Cardiac muscle cell (in vitro differentiated cells and primary cell): ENCODE measurements around the gene DOCK4. TPM values are rescaled to one million over a fixed set of nuclear protein-coding genes. Genes with fewer than 3 reads are reported as not detected.

Experiments used
- DNase-seq, 2 donors: peaks; one replicate each; pipeline versions ENCODE4 v3.0.0 to v3.0.0-alpha.2; 2010 to 2017; ENCODE audit warnings: low read depth in 1 of 2, low spot score in 1 of 2
- H3K27ac ChIP-seq: fragments of 200-600 bp; sonication (generic); 2 replicates; pipeline ENCODE4 v1.5.1; 2016
- H3K27me3 ChIP-seq: fragments of 200-600 bp; sonication (generic); 2 replicates; pipeline ENCODE4 v1.6.0; 2016; ENCODE audit warnings: control low read depth
- H3K36me3 ChIP-seq: fragments of 200-600 bp; sonication (generic); 2 replicates; pipeline ENCODE4 v1.5.1; 2016; ENCODE audit warnings: control low read depth
- H3K4me1 ChIP-seq: fragments of 200-600 bp; sonication (generic); 2 replicates; pipeline ENCODE4 v1.8.1; 2017; ENCODE audit warnings: low read depth, mild to moderate bottlenecking, mixed run types
- H3K4me3 ChIP-seq: fragments of 200-600 bp; sonication (generic); 2 replicates; pipeline ENCODE4 v1.5.1; 2016; ENCODE audit warnings: mild to moderate bottlenecking
- H3K9me3 ChIP-seq: fragments of 200-600 bp; sonication (generic); 2 replicates; pipeline ENCODE4 v1.5.1; 2017; ENCODE audit warnings: low read depth, mild to moderate bottlenecking, control low read depth
- polyA plus RNA-seq: library from polyadenylated mRNA; unstranded; fragments of >200 nt; fragmentation: Nextera tagmentation; extraction: Ambion mirVana; gene quantifications from 2 replicates; pipeline ENCODE4 v1.2.1, GENCODE V29; 2016
- total RNA-seq: library from RNA; depleted of rRNA; stranded (reverse); fragments of >200 nt; gene quantifications from 2 replicates; pipeline ENCODE4 v1.2.3, GENCODE V29; 2016
- TF ChIP-seq, protein P1 (sequence below): IDR thresholded peaks from 2 replicates; pipeline ENCODE4 v1.5.1; 2012; ENCODE audit warnings: low read depth, mild to moderate bottlenecking, low read length

DOCK4 gene
- total and polyA plus RNA-seq, 2 experiments from 2014 or later, result 5.3 to 11.4 TPM

DNA sequence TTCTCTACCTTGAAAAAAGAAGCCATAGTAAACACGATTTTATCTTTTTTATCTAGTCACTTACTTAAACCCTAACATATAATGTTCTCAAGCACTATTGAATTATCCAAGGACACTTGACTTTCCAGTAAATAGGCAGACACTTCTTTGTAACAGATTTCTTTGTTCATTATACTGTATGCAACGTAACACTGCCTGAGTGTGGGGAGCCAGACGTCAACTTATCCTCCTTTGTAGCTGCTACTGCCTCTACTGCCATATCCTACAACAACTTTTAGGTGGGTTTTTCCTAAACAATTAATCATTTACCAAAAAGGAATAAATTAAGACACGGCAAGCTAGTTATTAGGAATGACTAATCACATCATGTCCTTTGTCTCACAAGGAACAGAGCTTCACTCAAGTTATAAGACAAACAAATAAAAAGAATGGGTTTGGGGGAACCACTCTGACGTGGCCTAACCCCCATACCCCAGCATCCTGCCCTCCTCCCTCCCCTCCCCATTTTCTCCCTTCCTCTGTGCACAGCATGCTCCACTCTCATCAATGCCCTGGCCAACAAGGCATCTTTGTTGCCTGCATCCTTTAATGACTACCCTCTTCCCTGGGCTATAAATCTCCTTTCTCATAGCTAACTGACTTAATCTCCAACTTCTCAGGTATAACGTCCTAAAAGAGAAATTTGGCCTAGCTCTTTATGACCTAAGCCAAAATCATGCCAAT, 43.3 kb downstream of the DOCK4 start:
- TF ChIP-seq, protein P1, sequence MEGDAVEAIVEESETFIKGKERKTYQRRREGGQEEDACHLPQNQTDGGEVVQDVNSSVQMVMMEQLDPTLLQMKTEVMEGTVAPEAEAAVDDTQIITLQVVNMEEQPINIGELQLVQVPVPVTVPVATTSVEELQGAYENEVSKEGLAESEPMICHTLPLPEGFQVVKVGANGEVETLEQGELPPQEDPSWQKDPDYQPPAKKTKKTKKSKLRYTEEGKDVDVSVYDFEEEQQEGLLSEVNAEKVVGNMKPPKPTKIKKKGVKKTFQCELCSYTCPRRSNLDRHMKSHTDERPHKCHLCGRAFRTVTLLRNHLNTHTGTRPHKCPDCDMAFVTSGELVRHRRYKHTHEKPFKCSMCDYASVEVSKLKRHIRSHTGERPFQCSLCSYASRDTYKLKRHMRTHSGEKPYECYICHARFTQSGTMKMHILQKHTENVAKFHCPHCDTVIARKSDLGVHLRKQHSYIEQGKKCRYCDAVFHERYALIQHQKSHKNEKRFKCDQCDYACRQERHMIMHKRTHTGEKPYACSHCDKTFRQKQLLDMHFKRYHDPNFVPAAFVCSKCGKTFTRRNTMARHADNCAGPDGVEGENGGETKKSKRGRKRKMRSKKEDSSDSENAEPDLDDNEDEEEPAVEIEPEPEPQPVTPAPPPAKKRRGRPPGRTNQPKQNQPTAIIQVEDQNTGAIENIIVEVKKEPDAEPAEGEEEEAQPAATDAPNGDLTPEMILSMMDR, result no peak
- Histone ChIP-seq H3K9me3 (no peaks in the 10 kb centered on the region), H3K27ac (no peak overlapping the region), H3K4me3 (no peak overlapping the region), H3K36me3 (no peaks in the 10 kb centered on the region), H3K27me3 (no peaks in the 10 kb centered on the region), H3K4me1 (peaks cover 15% of the 10 kb centered on the region)
- DNase-seq, result no peak

DNA sequence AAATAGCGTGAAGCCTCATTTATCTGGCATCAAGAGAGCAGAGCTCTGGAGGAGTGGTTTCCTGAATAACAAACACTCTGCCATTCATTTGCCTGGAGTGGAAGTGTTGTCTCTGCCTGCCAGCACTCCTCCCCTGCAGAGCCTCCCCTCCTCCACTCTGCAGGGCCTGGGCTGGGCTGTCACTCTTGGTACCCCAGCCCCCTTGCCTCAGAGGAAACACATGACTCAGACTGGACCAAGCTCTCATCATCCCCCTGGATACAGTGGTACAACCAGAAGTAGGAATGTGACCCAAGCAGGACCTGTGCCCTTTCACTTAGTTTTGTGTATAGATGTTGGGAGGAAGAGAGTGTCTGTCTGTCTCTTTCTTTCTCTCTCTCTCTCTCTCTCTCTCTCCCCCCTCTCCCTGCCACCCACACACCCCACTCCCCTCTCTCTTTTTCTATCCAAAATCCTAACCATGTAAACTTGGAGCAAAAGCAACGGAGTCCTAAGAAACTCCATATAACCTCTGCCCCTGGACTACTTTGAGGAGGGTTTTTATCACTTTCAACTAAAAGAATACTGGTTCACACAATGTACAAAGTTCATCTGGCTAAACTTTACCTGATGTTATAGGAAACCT, 43.9 kb downstream of the DOCK4 start:
- peak; percentile 68 to 94 for DNase-seq
- H3K27me3 ChIP-seq, result no peaks in the 10 kb centered on the region
- no peak overlapping the region for H3K27ac ChIP-seq
- no peaks in the 10 kb centered on the region for H3K9me3 ChIP-seq
- no peak overlapping the region for H3K4me3 ChIP-seq
- TF ChIP-seq, protein P1, result no peak
- H3K36me3 ChIP-seq, result no peaks in the 10 kb centered on the region
- H3K4me1 ChIP-seq, result peaks cover 15% of the 10 kb centered on the region

DNA sequence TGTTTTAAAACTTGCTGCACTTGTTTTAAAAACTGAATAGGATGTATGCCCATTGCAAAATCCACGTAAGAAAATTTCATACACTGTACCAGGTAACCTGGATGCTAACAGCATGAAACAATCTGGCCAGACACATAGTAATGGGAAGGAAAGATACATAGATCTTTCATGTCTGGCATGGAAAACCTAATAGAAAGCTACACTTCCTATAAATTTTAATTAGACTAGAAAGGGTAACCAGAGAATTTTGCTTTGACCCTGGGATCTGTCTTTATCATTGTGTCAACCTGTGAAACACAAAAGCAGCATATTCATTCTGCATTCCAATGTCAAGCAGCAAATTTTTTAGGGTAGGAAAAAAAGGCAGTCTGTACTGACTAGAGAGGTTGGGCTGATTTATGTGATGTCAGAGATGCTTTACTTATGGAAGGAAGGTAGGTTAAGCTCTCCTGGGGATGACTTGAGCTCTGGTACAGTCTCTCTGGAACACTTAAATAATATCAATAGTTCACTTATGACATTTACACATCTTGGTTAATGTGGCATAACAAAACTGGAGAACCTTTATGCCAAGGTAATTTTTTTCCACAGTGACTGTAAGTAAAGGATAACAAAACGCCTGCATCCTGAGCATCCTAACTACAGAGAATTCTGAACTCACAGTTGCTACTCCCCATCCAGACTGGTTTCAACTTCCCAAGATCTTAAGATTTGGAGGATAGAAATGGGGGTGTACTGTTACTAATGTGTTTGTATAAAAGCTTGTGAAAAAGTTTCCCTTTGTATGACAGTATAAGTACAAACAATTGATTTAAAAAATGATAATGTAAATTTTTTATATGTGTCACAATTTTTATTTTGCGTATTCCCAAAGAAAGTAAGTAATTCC, 44.7 kb downstream of the DOCK4 start:
- no peaks in the 10 kb centered on the region for H3K9me3 ChIP-seq
- H3K27ac ChIP-seq, result no peak overlapping the region
- no peak overlapping the region for H3K4me3 ChIP-seq
- TF ChIP-seq, protein P1, result no peak
- peaks cover 15% of the 10 kb centered on the region for H3K4me1 ChIP-seq
- no peaks in the 10 kb centered on the region for H3K27me3 ChIP-seq
- no peaks in the 10 kb centered on the region for H3K36me3 ChIP-seq
- DNase-seq, result no peak

DNA sequence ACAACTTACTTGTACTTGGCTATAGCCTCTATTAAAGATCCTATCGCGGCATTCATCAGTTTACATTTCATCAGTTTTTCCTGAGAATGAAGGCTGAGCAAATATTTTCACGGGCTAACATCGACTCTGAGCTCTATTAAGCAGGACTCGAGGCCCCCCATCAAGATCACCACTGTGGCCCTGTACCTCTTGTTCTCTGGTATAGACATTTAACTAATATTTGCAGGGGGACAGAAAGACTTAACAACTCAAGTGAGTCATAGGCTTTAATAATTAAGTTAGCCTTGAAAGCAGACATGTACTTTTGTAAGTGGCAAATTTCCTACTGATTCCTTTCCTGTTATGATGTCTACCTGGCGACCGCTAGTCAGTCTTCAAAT, 45.4 kb downstream of the DOCK4 start:
- H3K36me3 ChIP-seq, result no peaks in the 10 kb centered on the region
- DNase-seq, result no peak
- no peaks in the 10 kb centered on the region for H3K9me3 ChIP-seq
- no peak overlapping the region for H3K4me3 ChIP-seq
- H3K27me3 ChIP-seq, result no peaks in the 10 kb centered on the region
- H3K4me1 ChIP-seq, result peaks cover 15% of the 10 kb centered on the region
- H3K27ac ChIP-seq, result no peak overlapping the region
- TF ChIP-seq, protein P1, result no peak

DNA sequence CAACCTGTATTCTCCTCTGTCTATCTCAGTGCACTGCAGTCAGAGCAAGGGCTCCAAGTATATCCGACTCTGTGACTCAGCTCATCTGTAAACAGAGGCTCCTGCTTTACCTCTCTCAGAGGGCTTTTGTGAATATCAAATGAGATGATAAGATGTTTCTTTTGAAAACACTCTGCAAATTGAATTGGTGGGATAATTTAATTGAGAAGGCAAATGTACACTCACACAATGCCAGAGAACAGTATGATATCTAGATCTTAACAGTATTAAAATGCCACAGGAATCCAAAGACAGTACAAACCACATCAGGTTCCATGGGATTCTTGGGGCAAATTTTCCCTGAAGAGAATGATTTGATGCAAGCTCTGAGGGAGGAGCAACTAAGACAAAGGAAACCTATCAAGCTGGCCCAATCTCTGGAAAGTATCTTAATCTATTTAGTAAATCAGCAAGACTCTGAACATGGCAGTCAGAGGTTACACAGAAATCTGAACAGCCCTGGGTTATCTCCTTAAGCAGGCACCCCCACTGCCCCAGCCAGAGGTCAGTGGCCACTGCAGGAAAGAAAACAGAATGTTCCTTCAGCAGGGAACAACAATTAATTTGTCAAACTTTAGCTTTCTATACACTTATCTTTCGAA, 45.9 kb downstream of the DOCK4 start:
- H3K4me1 ChIP-seq, result peaks cover 15% of the 10 kb centered on the region
- H3K36me3 ChIP-seq, result no peaks in the 10 kb centered on the region
- DNase-seq, result peak in 1 of 2 donors; percentile 40
- no peak overlapping the region for H3K4me3 ChIP-seq
- no peaks in the 10 kb centered on the region for H3K27me3 ChIP-seq
- H3K27ac ChIP-seq, result no peak overlapping the region
- TF ChIP-seq, protein P1, result no peak
- H3K9me3 ChIP-seq, result no peaks in the 10 kb centered on the region
